Caco-2 (cell line): ENCODE data around the gene AAK1. TPM values are rescaled to one million over a fixed set of nuclear protein-coding genes. Genes with fewer than 3 reads are reported as not detected.
"Not testable (repeated sequence)": the region's sequence is repeated elsewhere in the genome, so short reads cannot be mapped to it uniquely, and the experiment has no call there.

Source experiments
- BruUV-seq: library from RNA; stranded (reverse); fragments of 400-500 nt; replicated peaks from 2 replicates; lab custom pipeline; 2021; lab: Mats Ljungman, UMichigan
- CTCF ChIA-PET: fragments of 300-600 bp; sonication (Branson Sonifier 250); formaldehyde crosslinking; loops from one replicate; lab custom pipeline; 2022; ENCODE audit warnings: antibody characterized with exemption; lab: Charles Lee
- POLR2A ChIA-PET: fragments of 300-600 bp; sonication (Branson Sonifier 250); formaldehyde crosslinking; loops from one replicate; lab custom pipeline; 2022; ENCODE audit warnings: antibody characterized with exemption; lab: Charles Lee
- DNase-seq, 2 experiments: peaks; one replicate each; pipeline versions ENCODE4 v3.0.0 to v3.0.0-alpha.2; 2020 to 2022
- H3K27me3 ChIP-seq: replicated peaks from 2 replicates; pipeline ENCODE4 v1.6.0; 2011; ENCODE audit warnings: low read length; ENCODE audit not compliant: control insufficient read depth, insufficient read depth
- H3K36me3 ChIP-seq: 2 replicates; pipeline ENCODE4 v1.5.1; 2011; ENCODE audit warnings: low read length; ENCODE audit not compliant: control insufficient read depth, insufficient read depth
- H3K4me1 ChIP-seq: fragments of 250-450 bp; sonication (Bioruptor Pico); 2 replicates; pipeline ENCODE4 v1.5.1; 2020; ENCODE audit warnings: mild to moderate bottlenecking
- H3K4me3 ChIP-seq: 2 replicates; pipeline ENCODE4 v1.5.1; 2011; ENCODE audit warnings: low read depth, mild to moderate bottlenecking, control low read depth, low read length
- H3K9me3 ChIP-seq: fragments of 250-450 bp; sonication (Bioruptor Pico); 2 replicates; pipeline ENCODE4 v1.5.1; 2020; ENCODE audit warnings: mild to moderate bottlenecking, moderate library complexity
- H3K27ac Mint-ChIP-seq: one replicate; pipeline ENCODE4 v1.8.0; 2022; ENCODE audit warnings: mixed read lengths; ENCODE audit not compliant: unreplicated experiment
- H3K27me3 Mint-ChIP-seq: one replicate; pipeline ENCODE4 v1.8.0; 2022; ENCODE audit warnings: mixed read lengths; ENCODE audit not compliant: insufficient read depth, unreplicated experiment
- H3K36me3 Mint-ChIP-seq: one replicate; pipeline ENCODE4 v1.8.0; 2022; ENCODE audit warnings: mild to moderate bottlenecking, mixed read lengths; ENCODE audit not compliant: insufficient read depth, unreplicated experiment
- H3K4me1 Mint-ChIP-seq: one replicate; pipeline ENCODE4 v1.8.0; 2022; ENCODE audit warnings: low read depth, mixed read lengths; ENCODE audit not compliant: unreplicated experiment
- H3K4me3 Mint-ChIP-seq: one replicate; pipeline ENCODE4 v1.8.0; 2022; ENCODE audit warnings: mild to moderate bottlenecking, moderate library complexity, mixed read lengths; ENCODE audit not compliant: unreplicated experiment
- H3K9me3 Mint-ChIP-seq: one replicate; pipeline ENCODE4 v1.8.0; 2022; ENCODE audit warnings: mixed read lengths; ENCODE audit not compliant: unreplicated experiment
- CTCF ChIP-seq, 2 experiments: fragments of 200-600 bp in 1 of 2; IDR thresholded peaks; 1 replicate in 1 of 2; 2 replicates in 1 of 2; pipeline versions ENCODE4 v1.5.1 to v1.8.0; 2011 to 2022; ENCODE audit warnings: antibody characterized with exemption in 1 of 2, control low read depth in 1 of 2, inconsistent platforms in 1 of 2, low read depth in 1 of 2, low read length in 1 of 2, mild to moderate bottlenecking in 1 of 2, moderate library complexity in 1 of 2; ENCODE audit not compliant: insufficient read depth in 1 of 2, severe bottlenecking in 1 of 2, unreplicated experiment in 1 of 2
- intact Hi-C: fragments of 100-400 bp; cut with micrococcal nuclease; formaldehyde crosslinking; loops from one replicate; pipeline ENCODE4 v1.10.0; 2022; ENCODE audit not compliant: unreplicated experiment
- total RNA-seq: library from RNA; stranded (reverse); gene quantifications from 2 replicates; pipeline ENCODE4 v1.2.3, GENCODE V29; 2022

Gene AAK1
- total RNA-seq, 1 experiment from 2014 or later = 39.7 TPM

- CTCF ChIA-PET = no interaction called here
- BruUV-seq = no TSS peak
- intact Hi-C loops = no loop called here
Measured at GRCh38 chr2:69612200-69612599, 31.3 kb downstream of the AAK1 start.

GRCh38 chr2:69608109-69608508 is 35.4 kb downstream of the AAK1 start:
- H3K9me3 ChIP-seq = peaks cover 8% of the 10 kb centered on the region
- Mint-ChIP-seq H3K27me3 (no peaks in the 10 kb centered on the region), H3K27ac (no peak overlapping the region), H3K9me3 (peaks cover 22% of the 10 kb centered on the region), H3K36me3 (no peaks in the 10 kb centered on the region), H3K4me1 (peaks cover 18% of the 10 kb centered on the region), H3K4me3 (no peak overlapping the region)
- ChIA-PET CTCF (no interaction called here), POLR2A (no interaction called here)
- no peaks in the 10 kb centered on the region for H3K27me3 ChIP-seq
- DNase-seq = no peak
- no TSS peak for BruUV-seq
- H3K4me3 ChIP-seq = no peak overlapping the region
- TF ChIP-seq CTCF (IDR thresholded peaks at IDR 0.05; ENCODE audit: insufficient read depth in 1 of 2, low read depth in 1 of 2, low read length in 1 of 2, severe bottlenecking in 1 of 2, unreplicated experiment in 1 of 2) = no peak
- intact Hi-C loops = no loop called here
- peaks cover 14% of the 10 kb centered on the region; the same call in 1 of the 2 replicates for H3K4me1 ChIP-seq
- no peaks in the 10 kb centered on the region for H3K36me3 ChIP-seq

More at GRCh38 chr2:69612200-69612599, 31.3 kb downstream of the AAK1 start:
- Mint-ChIP-seq H3K9me3 (peaks cover 4% of the 10 kb centered on the region), H3K27me3 (no peaks in the 10 kb centered on the region), H3K4me1 (peaks cover 15% of the 10 kb centered on the region), H3K27ac (no peak overlapping the region), H3K4me3 (no peak overlapping the region), H3K36me3 (no peaks in the 10 kb centered on the region)
- Histone ChIP-seq H3K4me3 (no peak overlapping the region), H3K4me1 (peaks cover 26% of the 10 kb centered on the region), H3K9me3 (peaks cover 12% of the 10 kb centered on the region), H3K27me3 (no peaks in the 10 kb centered on the region), H3K36me3 (no peaks in the 10 kb centered on the region)
- DNase-seq = no peak
- POLR2A ChIA-PET = no interaction called here
- no peak for TF ChIP-seq CTCF (IDR thresholded peaks at IDR 0.05; ENCODE audit: insufficient read depth in 1 of 2, low read depth in 1 of 2, low read length in 1 of 2, severe bottlenecking in 1 of 2, unreplicated experiment in 1 of 2)

- H3K4me3 Mint-ChIP-seq, intact Hi-C loops, H3K36me3 ChIP-seq, H3K27me3 ChIP-seq, H3K27ac Mint-ChIP-seq, H3K9me3 ChIP-seq, BruUV-seq, CTCF ChIA-PET, H3K36me3 Mint-ChIP-seq, DNase-seq, H3K4me3 ChIP-seq, POLR2A ChIA-PET, H3K27me3 Mint-ChIP-seq: not testable (repeated sequence)
- H3K4me1 ChIP-seq = peaks cover 24% of the 10 kb centered on the region
- H3K9me3 Mint-ChIP-seq = peaks cover 22% of the 10 kb centered on the region
- peaks cover 23% of the 10 kb centered on the region for H3K4me1 Mint-ChIP-seq
Measured at GRCh38 chr2:69606771-69607170, 36.8 kb downstream of the AAK1 start.

- Histone ChIP-seq H3K27me3 (no peaks in the 10 kb centered on the region), H3K9me3 (peaks cover 4% of the 10 kb centered on the region), H3K36me3 (no peaks in the 10 kb centered on the region), H3K4me1 (peaks cover 39% of the 10 kb centered on the region), H3K4me3 (no peak overlapping the region)
- Mint-ChIP-seq H3K9me3 (peaks cover 22% of the 10 kb centered on the region), H3K36me3 (no peaks in the 10 kb centered on the region), H3K27me3 (no peaks in the 10 kb centered on the region), H3K4me1 (peaks cover 37% of the 10 kb centered on the region), H3K27ac (no peak overlapping the region), H3K4me3 (no peak overlapping the region)
- ChIA-PET CTCF (interaction anchor here (0.6 kb wide), 1 partner anchor 207 kb away, joined by 6 read pairs; no protein-coding TSS in a partner anchor), POLR2A (no interaction called here)
- no TSS peak for BruUV-seq
- no peak for DNase-seq
- TF ChIP-seq CTCF (IDR thresholded peaks at IDR 0.05; ENCODE audit: insufficient read depth in 1 of 2, low read depth in 1 of 2, low read length in 1 of 2, severe bottlenecking in 1 of 2, unreplicated experiment in 1 of 2) = no peak
- intact Hi-C loops = no loop called here
Measured at GRCh38 chr2:69605284-69605683, 38.3 kb downstream of the AAK1 start.
